Fibroblast of lung (primary cell): ENCODE measurements around the gene RHOH. TPM values are rescaled to one million over a fixed set of nuclear protein-coding genes. Genes with fewer than 3 reads are reported as not detected.

Experiments used
- DNase-seq, 2 donors: peaks; one replicate each; pipeline versions ENCODE4 v3.0.0 to v3.0.0-alpha.2; 2010; ENCODE audit warnings: low read depth in 2 of 2
- H2AFZ ChIP-seq: 2 replicates; pipeline ENCODE4 v1.5.1; 2012; ENCODE audit warnings: low read length, control low read depth, inconsistent platforms
- H3K27ac ChIP-seq: 2 replicates; pipeline ENCODE4 v1.5.1; 2011; ENCODE audit warnings: low read length, control low read depth; ENCODE audit not compliant: insufficient read depth
- H3K27me3 ChIP-seq: 2 replicates; pipeline ENCODE4 v1.5.1; 2011; ENCODE audit warnings: mild to moderate bottlenecking, low read length; ENCODE audit not compliant: control insufficient read depth, insufficient read depth
- H3K36me3 ChIP-seq: 2 replicates; pipeline ENCODE4 v1.5.1; 2011; ENCODE audit warnings: low read length; ENCODE audit not compliant: control insufficient read depth, insufficient read depth
- H3K4me1 ChIP-seq: 2 replicates; pipeline ENCODE4 v1.5.1; 2011; ENCODE audit warnings: low read length; ENCODE audit not compliant: control insufficient read depth, insufficient read depth; ENCODE audit errors: extremely low read depth
- H3K4me2 ChIP-seq: 2 replicates; pipeline ENCODE4 v1.5.1; 2011; ENCODE audit warnings: low read length, control low read depth; ENCODE audit not compliant: insufficient read depth; ENCODE audit errors: extremely low read depth
- H3K4me3 ChIP-seq, 4 experiments: fragments of 200-600 bp in 1 of 4; sonication (generic) in 1 of 4; replicated peaks in 1 of 4; 2 replicates each; pipeline ENCODE4 v1.5.1; 2011 to 2016; ENCODE audit warnings: low read length in 4 of 4, low read depth in 3 of 4, mild to moderate bottlenecking in 3 of 4, control low read depth in 2 of 4, inconsistent platforms in 1 of 4, mixed read lengths in 1 of 4; ENCODE audit not compliant: insufficient read depth in 1 of 4; ENCODE audit errors: control extremely low read depth in 1 of 4
- H3K79me2 ChIP-seq: 2 replicates; pipeline ENCODE4 v1.5.1; 2012; ENCODE audit warnings: mild to moderate bottlenecking, low read length, inconsistent platforms; ENCODE audit not compliant: control insufficient read depth, insufficient read depth
- H3K9ac ChIP-seq: 2 replicates; pipeline ENCODE4 v1.5.1; 2011; ENCODE audit warnings: mild to moderate bottlenecking, low read length, control low read depth; ENCODE audit not compliant: insufficient read depth
- H3K9me3 ChIP-seq: 2 replicates; pipeline ENCODE4 v1.5.1; 2012; ENCODE audit warnings: low read depth, low read length; ENCODE audit not compliant: control insufficient read depth, insufficient read depth
- H4K20me1 ChIP-seq: 2 replicates; pipeline ENCODE4 v1.5.1; 2011; ENCODE audit warnings: low read length; ENCODE audit not compliant: control insufficient read depth, insufficient read depth; ENCODE audit errors: extremely low read depth
- CTCF ChIP-seq, 2 donors: IDR thresholded peaks in 1 of 2; conservative IDR thresholded peaks in 1 of 2; 1 replicate in 1 of 2; 2 replicates in 1 of 2; pipeline ENCODE4 v1.5.1; 2011 to 2012; ENCODE audit warnings: low read length in 2 of 2, control low read depth in 1 of 2, inconsistent platforms in 1 of 2, low read depth in 1 of 2, mild to moderate bottlenecking in 1 of 2
- EZH2 ChIP-seq: IDR thresholded peaks from 2 replicates; pipeline ENCODE4 v1.5.1; 2012; ENCODE audit warnings: low read length, control low read depth, mild to moderate bottlenecking; ENCODE audit errors: missing control alignments
- polyA plus RNA-seq, 2 donors: library from polyadenylated mRNA; depleted of rRNA in 1 of 2; stranded (reverse) in 1 of 2; unstranded in 1 of 2; fragments of >200 nt; gene quantifications; 2 replicates each; pipeline ENCODE4 v1.2.1, GENCODE V29; 2011 to 2012; ENCODE audit warnings: missing spikeins in 1 of 2
- total RNA-seq: library from RNA; depleted of rRNA; stranded (reverse); fragments of >200 nt; gene quantifications from 2 replicates; pipeline ENCODE4 v1.2.1, GENCODE V29; 2014

RHOH gene
- total and polyA plus RNA-seq, 2 donors (not counting 1 experiment from before 2014, with no cell fraction given) = not detected

- DNase-seq = no peak
- Histone ChIP-seq H3K79me2 (no peaks in the 10 kb centered on the region), H4K20me1 (no peaks in the 10 kb centered on the region), H3K27ac (no peak overlapping the region), H3K9me3 (no peaks in the 10 kb centered on the region), H3K4me2 (no peak overlapping the region), H2AFZ (no peak overlapping the region), H3K36me3 (no peaks in the 10 kb centered on the region), H3K4me1 (no peaks in the 10 kb centered on the region), H3K9ac (no peak overlapping the region), H3K4me3 (no peak overlapping the region), H3K27me3 (no peaks in the 10 kb centered on the region)
- no peak for TF ChIP-seq CTCF (conservative IDR thresholded peaks at IDR 0.05 in 1 of 2, IDR thresholded peaks at IDR 0.05 in 1 of 2; ENCODE audit: low read depth in 1 of 2, low read length in 2 of 2)
- no peak for TF ChIP-seq EZH2
Measured at GRCh38 chr4:40186665-40187014, 10.2 kb upstream of the RHOH start.

- Histone ChIP-seq H3K9ac (no peak overlapping the region), H3K36me3 (no peaks in the 10 kb centered on the region), H3K79me2 (no peaks in the 10 kb centered on the region), H2AFZ (no peak overlapping the region), H3K4me3 (no peak overlapping the region), H4K20me1 (no peaks in the 10 kb centered on the region), H3K27me3 (no peaks in the 10 kb centered on the region), H3K4me1 (no peaks in the 10 kb centered on the region), H3K27ac (no peak overlapping the region), H3K9me3 (no peaks in the 10 kb centered on the region), H3K4me2 (no peak overlapping the region)
- no peak for TF ChIP-seq EZH2
- no peak for TF ChIP-seq CTCF (conservative IDR thresholded peaks at IDR 0.05 in 1 of 2, IDR thresholded peaks at IDR 0.05 in 1 of 2; ENCODE audit: low read depth in 1 of 2, low read length in 2 of 2)
- no peak for DNase-seq
Measured at GRCh38 chr4:40187386-40187906, 9.4 kb upstream of the RHOH start.

- TF ChIP-seq CTCF (conservative IDR thresholded peaks at IDR 0.05 in 1 of 2, IDR thresholded peaks at IDR 0.05 in 1 of 2; ENCODE audit: low read depth in 1 of 2, low read length in 2 of 2) = no peak
- no peak for TF ChIP-seq EZH2
- Histone ChIP-seq H3K4me1 (no peaks in the 10 kb centered on the region), H3K36me3 (no peaks in the 10 kb centered on the region), H3K27ac (no peak overlapping the region), H3K79me2 (no peaks in the 10 kb centered on the region), H3K4me3 (no peak overlapping the region), H3K27me3 (no peaks in the 10 kb centered on the region), H3K9me3 (no peaks in the 10 kb centered on the region), H3K9ac (no peak overlapping the region), H3K4me2 (no peak overlapping the region), H2AFZ (no peak overlapping the region), H4K20me1 (no peaks in the 10 kb centered on the region)
- peak in 1 of 2 donors; percentile 65 for DNase-seq
Measured at GRCh38 chr4:40190019-40190418, 6.8 kb upstream of the RHOH start.
